ENCODE results near the gene TM2D3.

TM2D3 gene

GRCh38 chr15:101652098-101652785 is at the start of gene TM2D3:
Gene TM2D3 (minus strand): TSS chr15:101652381. CDS start chr15:101652361, 20 bp downstream.
- peak; percentile 95 for DNase-seq

GRCh38 chr15:101698314-101698713 is 46.1 kb upstream of the TM2D3 start:
- DNase-seq = no peak

- DNase-seq = no peak
Observed at GRCh38 chr15:101697488-101697887, 45.3 kb upstream of the TM2D3 start.

GRCh38 chr15:101696829-101697228 is 44.6 kb upstream of the TM2D3 start:
- no peak for DNase-seq

GRCh38 chr15:101694261-101694660 is 42.1 kb upstream of the TM2D3 start:
- DNase-seq = peak; percentile 54

GRCh38 chr15:101692801-101693598 is 40.8 kb upstream of the TM2D3 start:
- DNase-seq = no peak

- DNase-seq = no peak
Observed at GRCh38 chr15:101689901-101690300, 37.7 kb upstream of the TM2D3 start.

GRCh38 chr15:101686718-101687117 is 34.5 kb upstream of the TM2D3 start:
- no peak for DNase-seq

- DNase-seq = no peak
Observed at GRCh38 chr15:101684877-101685276, 32.7 kb upstream of the TM2D3 start.

GRCh38 chr15:101684384-101684783 is 32.2 kb upstream of the TM2D3 start:
- DNase-seq = peak; percentile 81

GRCh38 chr15:101679806-101680205 is 27.6 kb upstream of the TM2D3 start:
- DNase-seq = no peak

GRCh38 chr15:101676921-101677329 is 24.7 kb upstream of the TM2D3 start:
- no peak for DNase-seq

GRCh38 chr15:101675796-101676582 is 23.8 kb upstream of the TM2D3 start:
- peak; percentile 64 for DNase-seq

- DNase-seq = peak; percentile 61
Observed at GRCh38 chr15:101675015-101675414, 22.8 kb upstream of the TM2D3 start.

- no peak for DNase-seq
Observed at GRCh38 chr15:101672298-101672697, 20.1 kb upstream of the TM2D3 start.

GRCh38 chr15:101669744-101670143 is 17.6 kb upstream of the TM2D3 start:
- no peak for DNase-seq

GRCh38 chr15:101667881-101668280 is 15.7 kb upstream of the TM2D3 start:
- DNase-seq = no peak

- DNase-seq = peak; percentile 59
Observed at GRCh38 chr15:101664303-101664913, 12.2 kb upstream of the TM2D3 start.

- no peak for DNase-seq
Observed at GRCh38 chr15:101662203-101662602, 10.0 kb upstream of the TM2D3 start.

GRCh38 chr15:101660005-101660404 is 7.8 kb upstream of the TM2D3 start:
- no peak for DNase-seq

GRCh38 chr15:101657968-101658784 is 6.0 kb upstream of the TM2D3 start:
- DNase-seq = no peak

- no peak for DNase-seq
Observed at GRCh38 chr15:101657171-101657570, 5.0 kb upstream of the TM2D3 start.
